Nucleus accumbens (tissue), 56 donors: ENCODE measurements around the gene FBXL7.

Experiments used
- DNase-seq, 56 donors: peaks; one replicate each; lab custom pipeline; 2025; lab: John Stamatoyannopoulos, UW

FBXL7 gene

GRCh38 chr5:15791274-15791673, 291.3 kb downstream of the FBXL7 start:
- peak in 3 of 56 donors; percentile 20 to 33 (median 26) for DNase-seq

GRCh38 chr5:15791859-15792258, 291.9 kb downstream of the FBXL7 start:
- no peak for DNase-seq

GRCh38 chr5:15794052-15794985, 294.3 kb downstream of the FBXL7 start:
- DNase-seq, result peak in 2 of 56 donors; percentile 30 to 64

GRCh38 chr5:15796096-15796495, 296.1 kb downstream of the FBXL7 start:
- no peak for DNase-seq

- no peak for DNase-seq
Observed at GRCh38 chr5:15796557-15796956, 296.6 kb downstream of the FBXL7 start.

- no peak for DNase-seq
Observed at GRCh38 chr5:15797116-15797515, 297.1 kb downstream of the FBXL7 start.

GRCh38 chr5:15798006-15798405, 298.0 kb downstream of the FBXL7 start:
- peak in 2 of 56 donors; percentile 20 to 21 for DNase-seq

- DNase-seq, result no peak
Observed at GRCh38 chr5:15799014-15799413, 299.0 kb downstream of the FBXL7 start.

- no peak for DNase-seq
Observed at GRCh38 chr5:15799612-15800011, 299.6 kb downstream of the FBXL7 start.

GRCh38 chr5:15803280-15803679, 303.3 kb downstream of the FBXL7 start:
- DNase-seq, result no peak

- no peak for DNase-seq
Observed at GRCh38 chr5:15806613-15807012, 306.6 kb downstream of the FBXL7 start.

- no peak for DNase-seq
Observed at GRCh38 chr5:15807248-15807647, 307.3 kb downstream of the FBXL7 start.

- DNase-seq, result peak in 19 of 56 donors; percentile 15 to 58 (median 38)
Observed at GRCh38 chr5:15807871-15808270, 307.9 kb downstream of the FBXL7 start.

GRCh38 chr5:15808577-15808976, 308.6 kb downstream of the FBXL7 start:
- peak in 1 of 56 donors; percentile 15 for DNase-seq

GRCh38 chr5:15819617-15820016, 319.6 kb downstream of the FBXL7 start:
- no peak for DNase-seq

GRCh38 chr5:15821506-15821905, 321.5 kb downstream of the FBXL7 start:
- DNase-seq, result no peak

GRCh38 chr5:15823398-15823797, 323.4 kb downstream of the FBXL7 start:
- no peak for DNase-seq

- DNase-seq, result no peak
Observed at GRCh38 chr5:15827741-15828140, 327.8 kb downstream of the FBXL7 start.

GRCh38 chr5:15831408-15831807, 331.4 kb downstream of the FBXL7 start:
- peak in 2 of 56 donors; percentile 11 to 38 for DNase-seq

GRCh38 chr5:15833365-15833764, 333.4 kb downstream of the FBXL7 start:
- no peak for DNase-seq

GRCh38 chr5:15834596-15835245, 334.7 kb downstream of the FBXL7 start:
- DNase-seq, result no peak

- DNase-seq, result no peak
Observed at GRCh38 chr5:15835514-15835913, 335.5 kb downstream of the FBXL7 start.
